Fibroblast of lung (primary cell): ENCODE data around the gene ARHGAP45. TPM values are rescaled to one million over a fixed set of nuclear protein-coding genes. Genes with fewer than 3 reads are reported as not detected.

ENCODE experiments used
- DNase-seq, 2 donors: peaks; one replicate each; pipeline versions ENCODE4 v3.0.0 to v3.0.0-alpha.2; 2010; ENCODE audit warnings: low read depth in 2 of 2
- H2AFZ ChIP-seq: 2 replicates; pipeline ENCODE4 v1.5.1; 2012; ENCODE audit warnings: low read length, control low read depth, inconsistent platforms
- H3K27ac ChIP-seq: 2 replicates; pipeline ENCODE4 v1.5.1; 2011; ENCODE audit warnings: low read length, control low read depth; ENCODE audit not compliant: insufficient read depth
- H3K27me3 ChIP-seq: 2 replicates; pipeline ENCODE4 v1.5.1; 2011; ENCODE audit warnings: mild to moderate bottlenecking, low read length; ENCODE audit not compliant: control insufficient read depth, insufficient read depth
- H3K36me3 ChIP-seq: 2 replicates; pipeline ENCODE4 v1.5.1; 2011; ENCODE audit warnings: low read length; ENCODE audit not compliant: control insufficient read depth, insufficient read depth
- H3K4me1 ChIP-seq: 2 replicates; pipeline ENCODE4 v1.5.1; 2011; ENCODE audit warnings: low read length; ENCODE audit not compliant: control insufficient read depth, insufficient read depth; ENCODE audit errors: extremely low read depth
- H3K4me2 ChIP-seq: 2 replicates; pipeline ENCODE4 v1.5.1; 2011; ENCODE audit warnings: low read length, control low read depth; ENCODE audit not compliant: insufficient read depth; ENCODE audit errors: extremely low read depth
- H3K4me3 ChIP-seq, 4 experiments: fragments of 200-600 bp in 1 of 4; sonication (generic) in 1 of 4; replicated peaks in 1 of 4; 2 replicates each; pipeline ENCODE4 v1.5.1; 2011 to 2016; ENCODE audit warnings: low read length in 4 of 4, low read depth in 3 of 4, mild to moderate bottlenecking in 3 of 4, control low read depth in 2 of 4, inconsistent platforms in 1 of 4, mixed read lengths in 1 of 4; ENCODE audit not compliant: insufficient read depth in 1 of 4; ENCODE audit errors: control extremely low read depth in 1 of 4
- H3K79me2 ChIP-seq: 2 replicates; pipeline ENCODE4 v1.5.1; 2012; ENCODE audit warnings: mild to moderate bottlenecking, low read length, inconsistent platforms; ENCODE audit not compliant: control insufficient read depth, insufficient read depth
- H3K9ac ChIP-seq: 2 replicates; pipeline ENCODE4 v1.5.1; 2011; ENCODE audit warnings: mild to moderate bottlenecking, low read length, control low read depth; ENCODE audit not compliant: insufficient read depth
- H3K9me3 ChIP-seq: 2 replicates; pipeline ENCODE4 v1.5.1; 2012; ENCODE audit warnings: low read depth, low read length; ENCODE audit not compliant: control insufficient read depth, insufficient read depth
- H4K20me1 ChIP-seq: 2 replicates; pipeline ENCODE4 v1.5.1; 2011; ENCODE audit warnings: low read length; ENCODE audit not compliant: control insufficient read depth, insufficient read depth; ENCODE audit errors: extremely low read depth
- CTCF ChIP-seq, 2 donors: IDR thresholded peaks in 1 of 2; conservative IDR thresholded peaks in 1 of 2; 1 replicate in 1 of 2; 2 replicates in 1 of 2; pipeline ENCODE4 v1.5.1; 2011 to 2012; ENCODE audit warnings: low read length in 2 of 2, control low read depth in 1 of 2, inconsistent platforms in 1 of 2, low read depth in 1 of 2, mild to moderate bottlenecking in 1 of 2
- EZH2 ChIP-seq: IDR thresholded peaks from 2 replicates; pipeline ENCODE4 v1.5.1; 2012; ENCODE audit warnings: low read length, control low read depth, mild to moderate bottlenecking; ENCODE audit errors: missing control alignments
- polyA plus RNA-seq, 2 donors: library from polyadenylated mRNA; depleted of rRNA in 1 of 2; stranded (reverse) in 1 of 2; unstranded in 1 of 2; fragments of >200 nt; gene quantifications; 2 replicates each; pipeline ENCODE4 v1.2.1, GENCODE V29; 2011 to 2012; ENCODE audit warnings: missing spikeins in 1 of 2
- total RNA-seq: library from RNA; depleted of rRNA; stranded (reverse); fragments of >200 nt; gene quantifications from 2 replicates; pipeline ENCODE4 v1.2.1, GENCODE V29; 2014

ARHGAP45 gene
- total and polyA plus RNA-seq, 2 donors (not counting 1 experiment from before 2014, with no cell fraction given): 0.42 to 1.8 TPM

DNA sequence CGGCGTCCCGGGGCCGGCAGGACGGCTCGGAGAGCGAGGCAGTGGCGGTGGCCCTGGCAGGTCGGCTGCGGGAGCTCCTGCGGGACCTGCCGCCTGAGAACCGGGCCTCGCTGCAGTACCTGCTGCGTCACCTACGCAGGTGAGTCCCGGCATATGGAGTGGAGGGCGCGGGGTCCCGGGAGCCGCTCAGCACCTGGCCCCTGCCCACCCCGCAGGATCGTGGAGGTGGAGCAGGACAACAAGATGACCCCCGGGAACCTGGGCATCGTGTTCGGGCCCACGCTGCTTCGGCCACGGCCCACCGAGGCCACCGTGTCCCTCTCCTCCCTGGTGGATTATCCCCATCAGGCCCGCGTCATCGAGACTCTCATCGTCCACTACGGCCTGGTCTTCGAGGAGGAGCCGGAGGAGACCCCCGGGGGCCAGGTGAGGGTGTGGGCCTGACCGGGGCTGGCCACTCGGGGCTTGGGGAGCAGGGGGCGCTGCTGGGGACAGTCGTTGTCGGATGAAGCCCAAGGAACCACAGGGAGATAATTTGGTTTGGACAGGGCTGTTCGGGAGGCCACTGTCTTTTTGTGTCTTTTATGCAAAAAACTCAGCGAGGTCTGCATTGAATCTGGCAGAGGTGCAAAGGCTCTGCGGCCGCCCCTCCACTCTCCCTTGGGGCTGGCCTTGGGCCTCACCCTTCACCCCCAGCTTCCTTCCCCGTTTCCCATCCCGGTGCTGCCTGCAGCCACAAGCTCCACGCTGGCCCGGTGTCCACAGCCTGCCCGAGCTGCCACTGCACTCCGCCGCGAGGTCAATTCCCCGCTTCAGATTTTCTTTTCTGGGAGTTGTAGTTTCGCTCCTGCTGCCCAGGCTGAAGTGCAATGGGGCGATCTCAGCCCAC is 16.2 kb downstream of the ARHGAP45 start:
- Histone ChIP-seq H4K20me1 (no peaks in the 10 kb centered on the region), H3K27ac (no peak overlapping the region), H3K36me3 (peaks cover 3% of the 10 kb centered on the region), H2AFZ (no peak overlapping the region), H3K79me2 (no peaks in the 10 kb centered on the region), H3K9me3 (no peaks in the 10 kb centered on the region), H3K27me3 (no peaks in the 10 kb centered on the region), H3K4me2 (no peak overlapping the region), H3K4me1 (no peaks in the 10 kb centered on the region), H3K9ac (no peak overlapping the region), H3K4me3 (no peak overlapping the region)
- no peak for TF ChIP-seq CTCF (conservative IDR thresholded peaks at IDR 0.05 in 1 of 2, IDR thresholded peaks at IDR 0.05 in 1 of 2; ENCODE audit: low read depth in 1 of 2, low read length in 2 of 2)
- TF ChIP-seq EZH2: no peak
- DNase-seq: no peak

DNA sequence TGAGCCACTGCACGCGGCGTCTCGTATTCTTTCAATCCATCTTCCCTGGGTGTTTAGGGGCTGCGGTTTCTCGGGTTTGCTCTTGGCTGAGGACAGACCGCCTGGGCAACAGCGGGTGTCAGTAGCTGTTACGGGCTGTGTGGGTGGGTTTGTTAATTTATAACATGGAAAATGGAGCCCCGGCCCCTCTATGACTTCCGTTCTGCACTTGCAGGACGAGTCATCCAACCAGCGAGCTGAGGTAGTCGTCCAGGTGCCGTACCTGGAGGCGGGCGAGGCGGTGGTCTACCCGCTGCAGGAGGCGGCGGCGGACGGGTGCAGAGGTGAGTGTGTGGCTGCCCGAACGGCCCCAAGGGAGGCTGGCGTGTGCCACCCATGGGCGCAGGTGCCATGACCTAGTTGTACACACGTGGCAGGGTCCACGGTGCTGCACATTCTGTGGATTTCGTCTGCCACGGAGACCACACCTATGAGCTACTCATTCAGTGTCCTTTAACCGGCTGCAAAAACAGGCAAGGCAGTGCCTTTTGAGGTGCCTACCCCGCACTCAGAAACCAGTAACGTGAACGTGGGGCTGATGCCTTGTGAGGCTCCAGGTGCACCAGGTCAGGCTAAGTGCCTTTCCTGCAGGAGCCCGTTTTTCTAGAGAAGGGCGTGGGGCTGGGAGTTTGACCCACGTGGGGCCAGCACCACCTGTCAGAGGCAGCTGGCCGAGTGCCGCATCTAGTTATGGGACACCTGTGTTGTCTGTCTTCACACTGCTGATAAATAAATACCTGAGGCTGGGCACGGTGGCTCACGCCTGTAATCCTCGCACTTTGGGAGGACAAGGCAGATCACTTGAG is 17.3 kb downstream of the ARHGAP45 start:
- no peaks in the 10 kb centered on the region for H3K27me3 ChIP-seq
- H3K36me3 ChIP-seq: peaks cover 11% of the 10 kb centered on the region
- no peaks in the 10 kb centered on the region for H3K79me2 ChIP-seq
- no peak overlapping the region for H3K4me3 ChIP-seq
- no peak overlapping the region for H3K27ac ChIP-seq
- TF ChIP-seq EZH2 (no peak), CTCF (conservative IDR thresholded peaks at IDR 0.05 in 1 of 2, IDR thresholded peaks at IDR 0.05 in 1 of 2; ENCODE audit: low read depth in 1 of 2, low read length in 2 of 2) (no peak)
- H3K9me3 ChIP-seq: no peaks in the 10 kb centered on the region
- no peaks in the 10 kb centered on the region for H3K4me1 ChIP-seq
- DNase-seq: no peak
- H2AFZ ChIP-seq: no peak overlapping the region
- H4K20me1 ChIP-seq: no peaks in the 10 kb centered on the region
- no peak overlapping the region for H3K9ac ChIP-seq
- H3K4me2 ChIP-seq: no peak overlapping the region

DNA sequence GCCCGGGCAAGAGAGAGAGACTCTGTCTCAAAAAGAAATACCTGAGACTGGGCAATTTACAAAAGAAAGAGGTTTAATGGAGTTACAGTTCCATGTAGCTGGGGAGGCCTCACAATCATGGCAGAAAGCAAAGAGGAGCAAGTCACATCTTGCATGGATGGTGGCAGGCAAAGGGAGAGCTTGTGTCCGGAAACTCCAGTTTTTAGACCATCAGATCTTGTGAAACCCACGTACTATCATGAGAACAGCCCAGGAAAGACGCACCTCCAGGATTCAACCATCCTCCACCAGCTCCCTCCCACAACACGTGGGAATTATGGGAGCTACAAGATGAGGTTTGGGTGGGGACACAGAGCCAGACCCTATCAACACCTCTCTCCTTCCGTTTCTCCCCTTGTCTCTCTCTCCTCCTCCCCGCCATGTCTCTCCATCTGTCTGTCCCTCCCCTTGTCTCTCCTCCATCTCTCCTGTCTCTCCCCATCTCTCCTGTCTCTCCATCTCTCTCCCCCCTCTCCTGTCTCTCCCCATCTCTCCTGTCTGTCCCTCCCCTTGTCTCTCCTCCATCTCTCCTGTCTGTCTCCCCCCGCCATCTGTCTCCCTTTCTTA is 18.2 kb downstream of the ARHGAP45 start:
- no peaks in the 10 kb centered on the region for H4K20me1 ChIP-seq
- H3K36me3 ChIP-seq: peaks cover 11% of the 10 kb centered on the region
- H3K4me1 ChIP-seq: no peaks in the 10 kb centered on the region
- TF ChIP-seq EZH2: no peak
- no peaks in the 10 kb centered on the region for H3K79me2 ChIP-seq
- no peak overlapping the region for H3K4me2 ChIP-seq
- no peak overlapping the region for H3K4me3 ChIP-seq
- no peak overlapping the region for H2AFZ ChIP-seq
- no peak for DNase-seq
- H3K9me3 ChIP-seq: no peaks in the 10 kb centered on the region
- H3K27me3 ChIP-seq: no peaks in the 10 kb centered on the region
- H3K9ac ChIP-seq: no peak overlapping the region
- no peak overlapping the region for H3K27ac ChIP-seq
